Panc1 (cell line): ENCODE measurements around the gene HSPA12A. TPM values are rescaled to one million over a fixed set of nuclear protein-coding genes. Genes with fewer than 3 reads are reported as not detected.
A peak's percentile ranks its signal among the peaks of the same experiment; 100 is the strongest.

Source experiments
- ATAC-seq: fragments of 200-7000 bp; cut with Tn5 transposase; 2 replicates; pipeline ENCODE4 v1.9.1; 2020; ENCODE audit warnings: mild to moderate bottlenecking, moderate library complexity
- Bru-seq: library from RNA; stranded (reverse); fragments of 400-500 nt; gene quantifications from one replicate; lab custom pipeline; 2021; lab: Mats Ljungman, UMichigan
- BruChase-seq, 2 experiments: library from RNA; stranded (reverse); fragments of 400-500 nt; gene quantifications; one replicate each; lab custom pipeline; 2021; lab: Mats Ljungman, UMichigan
- BruUV-seq: library from RNA; stranded (reverse); fragments of 400-500 nt; replicated peaks from 2 replicates; lab custom pipeline; 2021; lab: Mats Ljungman, UMichigan
- CTCF ChIA-PET: fragments of 300-600 bp; sonication (Branson Sonifier 250); formaldehyde crosslinking; loops from one replicate; lab custom pipeline; 2022; ENCODE audit warnings: antibody characterized with exemption; lab: Charles Lee
- POLR2A ChIA-PET: fragments of 300-600 bp; sonication (Branson Sonifier 250); formaldehyde crosslinking; loops from one replicate; lab custom pipeline; 2022; ENCODE audit warnings: antibody characterized with exemption; lab: Charles Lee
- DNase-seq: peaks from one replicate; pipeline ENCODE4 v3.0.0-alpha.2; 2010; ENCODE audit warnings: low read depth, low spot score
- H3K27ac ChIP-seq: 2 replicates; pipeline ENCODE4 v1.5.1; 2011; ENCODE audit warnings: mild to moderate bottlenecking, low read length, inconsistent platforms
- H3K27me3 ChIP-seq: fragments of 200-500 bp; sonication (Bioruptor generic); 2 replicates; pipeline ENCODE4 v1.6.0; 2014; ENCODE audit warnings: low read length, inconsistent platforms; ENCODE audit not compliant: control insufficient read depth, insufficient read depth
- H3K36me3 ChIP-seq: fragments of 200-500 bp; sonication (Bioruptor generic); 2 replicates; pipeline ENCODE4 v1.5.1; 2014; ENCODE audit warnings: inconsistent platforms, mild to moderate bottlenecking, low read length, moderate library complexity; ENCODE audit not compliant: control insufficient read depth, insufficient read depth
- H3K4me1 ChIP-seq: 2 replicates; pipeline ENCODE4 v1.5.1; 2011; ENCODE audit warnings: inconsistent platforms, mild to moderate bottlenecking, low read length, moderate library complexity; ENCODE audit not compliant: control insufficient read depth, insufficient read depth
- H3K4me3 ChIP-seq, 2 experiments: 2 replicates each; pipeline ENCODE4 v1.5.1; 2011 to 2012; ENCODE audit warnings: low read depth in 2 of 2, low read length in 2 of 2, mild to moderate bottlenecking in 2 of 2, inconsistent platforms in 1 of 2, moderate library complexity in 1 of 2
- H3K9me3 ChIP-seq: fragments of 200-500 bp; sonication (Bioruptor generic); 2 replicates; pipeline ENCODE4 v1.5.1; 2014; ENCODE audit warnings: low read depth, mild to moderate bottlenecking, inconsistent platforms, low read length, moderate library complexity; ENCODE audit not compliant: control insufficient read depth, insufficient read depth
- CTCF ChIP-seq: fragments of 450-650 bp; IDR thresholded peaks from 2 replicates; pipeline ENCODE4 v1.5.1; 2017; ENCODE audit warnings: mild to moderate bottlenecking
- POLR2AphosphoS5 ChIP-seq: IDR thresholded peaks from 2 replicates; pipeline ENCODE4 v1.6.1; 2012; ENCODE audit warnings: mild to moderate bottlenecking, low read depth, low read length, moderate library complexity
- REST ChIP-seq, 2 experiments: IDR thresholded peaks; 2 replicates each; pipeline ENCODE4 v1.6.1; 2011 to 2012; ENCODE audit warnings: low read depth in 2 of 2, control low read depth in 1 of 2, low read length in 1 of 2, mild to moderate bottlenecking in 1 of 2, moderate library complexity in 1 of 2; ENCODE audit not compliant: insufficient read depth in 1 of 2
- SIN3A ChIP-seq: IDR thresholded peaks from 2 replicates; pipeline ENCODE4 v1.6.1; 2012; ENCODE audit warnings: low read depth, mild to moderate bottlenecking, low read length, moderate library complexity, borderline replicate concordance; ENCODE audit not compliant: insufficient read depth
- TCF7L2 ChIP-seq: IDR thresholded peaks from 2 replicates; pipeline ENCODE4 v1.6.1; 2011; ENCODE audit warnings: mild to moderate bottlenecking, low read depth, low read length, inconsistent platforms
- in situ Hi-C: cut with HindIII; loops from 2 replicates; pipeline ENCODE4 v1.10.0; 2016; ENCODE audit warnings: low sequenced_read_pairs, low pct_unique_long_range_greater_than_20kb
- intact Hi-C: fragments of 100-400 bp; cut with micrococcal nuclease; formaldehyde crosslinking; loops from one replicate; pipeline ENCODE4 v1.10.0; 2022; ENCODE audit not compliant: unreplicated experiment
- long read RNA-seq: library from polyadenylated mRNA; unstranded; transcript quantifications from one replicate; pipeline ENCODE4 v2.0.0, GENCODE V29; 2021; ENCODE audit not compliant: unreplicated experiment
- polyA plus RNA-seq: library from polyadenylated mRNA; unstranded; fragments of >200 nt; gene quantifications from one replicate; pipeline ENCODE4 v1.2.1, GENCODE V29; 2012; ENCODE audit warnings: missing spikeins; ENCODE audit not compliant: insufficient read length
- total RNA-seq: library from RNA; stranded (reverse); gene quantifications from one replicate; pipeline ENCODE4 v1.2.1, GENCODE V29; 2021; ENCODE audit not compliant: unreplicated experiment

The HSPA12A gene
- 7.7 TPM for total RNA-seq
- 4.3 TPM for polyA plus RNA-seq
- percentile 43 among the genes with signal in this experiment for Bru-seq, nascent RNA
- BruChase-seq, experiment 1, labeled RNA remaining after a 2-hour chase = percentile 51 among the genes with signal in this experiment
- percentile 46 among the genes with signal in this experiment for BruChase-seq, experiment 2, labeled RNA remaining after a 6-hour chase
- long read RNA-seq, full-length matches to known transcripts = 2 of 11 reads
- long read RNA-seq, partial matches to known transcripts = 1 of 11 reads
- long read RNA-seq, other reads (novel, unspliced or antisense) = 8 of 11 reads

GRCh38 chr10:116742367-116743265 is at the start of gene HSPA12A:
Gene HSPA12A, minus strand, starts transcription at chr10:116742566. Its CDS starts 97 bp downstream, at chr10:116742469.
- TF ChIP-seq REST (IDR thresholded peaks at IDR 0.05; ENCODE audit: insufficient read depth in 1 of 2, low read depth in 2 of 2, low read length in 1 of 2) (no peak), CTCF (no peak)
- ATAC-seq (peak; percentile 97), DNase-seq (no peak)
- peaks cover 5% of the 10 kb centered on the region; the same call in 1 of the 2 replicates for H3K4me1 ChIP-seq
- peak within 1 kb of the TSS; percentile 56 to 62 for H3K4me3 ChIP-seq
- no peaks in the 10 kb centered on the region; the same call in 1 of the 2 replicates for H3K36me3 ChIP-seq
- no peaks in the 10 kb centered on the region for H3K9me3 ChIP-seq
- ChIA-PET CTCF (interaction anchor here (0.6 kb wide), 1 partner anchor 10 kb away, joined by 3 read pairs; no protein-coding TSS in a partner anchor), POLR2A (interaction anchor here (0.5 to 0.7 kb wide), 3 partner anchors 51 to 118 kb away, joined by 3 to 5 read pairs (median 3); no protein-coding TSS in a partner anchor)
- peak within 1 kb of the TSS; percentile 34; the same call in 1 of the 2 replicates for H3K27ac ChIP-seq
- in situ Hi-C loops = no loop called here
- intact Hi-C loops = no loop called here
- no peaks in the 10 kb centered on the region for H3K27me3 ChIP-seq
- BruUV-seq = no TSS peak

- no peak for TF ChIP-seq CTCF
- no peak for TF ChIP-seq POLR2AphosphoS5
- no peak for TF ChIP-seq TCF7L2
- no peak for TF ChIP-seq SIN3A
- TF ChIP-seq REST (IDR thresholded peaks at IDR 0.05; ENCODE audit: insufficient read depth in 1 of 2, low read depth in 2 of 2, low read length in 1 of 2) = no peak
- H3K27me3 ChIP-seq = no peaks in the 10 kb centered on the region
- H3K9me3 ChIP-seq = no peaks in the 10 kb centered on the region
- BruUV-seq = no TSS peak
- no peaks in the 10 kb centered on the region for H3K36me3 ChIP-seq
- POLR2A ChIA-PET = no interaction called here
- in situ Hi-C loops (no loop called here), intact Hi-C loops (no loop called here)
- no peaks in the 10 kb centered on the region for H3K4me1 ChIP-seq
- H3K27ac ChIP-seq = no peak overlapping the region
- CTCF ChIA-PET = no interaction called here
- ATAC-seq = no peak
- DNase-seq = no peak
- H3K4me3 ChIP-seq = no peak overlapping the region
These were observed 48.9 kb upstream of the HSPA12A start for GRCh38 chr10:116791241-116791640.
